Dermis blood vessel endothelial cell (primary cell): ENCODE measurements around the gene NXPE2. TPM values are rescaled to one million over a fixed set of nuclear protein-coding genes. Genes with fewer than 3 reads are reported as not detected.

Source experiments
- DNase-seq: peaks from one replicate; pipeline ENCODE4 v3.0.0; 2010
- total RNA-seq: library from RNA; depleted of rRNA; stranded (reverse); fragments of >200 nt; gene quantifications from 2 replicates; pipeline ENCODE4 v1.2.3, GENCODE V29; 2014

NXPE2 gene
- total RNA-seq, 1 donor from 2014 or later: not detected

GRCh38 chr11:114745150-114745671 lies 66.9 kb downstream of the NXPE2 start:
- no peak for DNase-seq

- DNase-seq: no peak
Observed at GRCh38 chr11:114746013-114746412, 67.7 kb downstream of the NXPE2 start.

Other genes starting within 250 kb of the NXPE2 start
- 127 and 169 TPM in 2 replicates for gene REXO2, start 239.1 kb upstream of the NXPE2 start, total RNA-seq
- not detected in 2 replicates for gene NXPE1, start 118.6 kb upstream of the NXPE2 start, total RNA-seq
- gene NXPE4, start 82.7 kb upstream of the NXPE2 start, total RNA-seq: not detected in 2 replicates